NCI-H82 (cell line): ENCODE measurements around the gene TSEN2.
A peak's percentile ranks its signal among the peaks of the same experiment; 100 is the strongest.
"Not testable (repeated sequence)": the region's sequence is repeated elsewhere in the genome, so short reads cannot be mapped to it uniquely, and the experiment has no call there.

ENCODE experiments used
- DNase-seq: peaks from one replicate; lab custom pipeline; 2025; lab: John Stamatoyannopoulos, UW

Gene TSEN2

DNA sequence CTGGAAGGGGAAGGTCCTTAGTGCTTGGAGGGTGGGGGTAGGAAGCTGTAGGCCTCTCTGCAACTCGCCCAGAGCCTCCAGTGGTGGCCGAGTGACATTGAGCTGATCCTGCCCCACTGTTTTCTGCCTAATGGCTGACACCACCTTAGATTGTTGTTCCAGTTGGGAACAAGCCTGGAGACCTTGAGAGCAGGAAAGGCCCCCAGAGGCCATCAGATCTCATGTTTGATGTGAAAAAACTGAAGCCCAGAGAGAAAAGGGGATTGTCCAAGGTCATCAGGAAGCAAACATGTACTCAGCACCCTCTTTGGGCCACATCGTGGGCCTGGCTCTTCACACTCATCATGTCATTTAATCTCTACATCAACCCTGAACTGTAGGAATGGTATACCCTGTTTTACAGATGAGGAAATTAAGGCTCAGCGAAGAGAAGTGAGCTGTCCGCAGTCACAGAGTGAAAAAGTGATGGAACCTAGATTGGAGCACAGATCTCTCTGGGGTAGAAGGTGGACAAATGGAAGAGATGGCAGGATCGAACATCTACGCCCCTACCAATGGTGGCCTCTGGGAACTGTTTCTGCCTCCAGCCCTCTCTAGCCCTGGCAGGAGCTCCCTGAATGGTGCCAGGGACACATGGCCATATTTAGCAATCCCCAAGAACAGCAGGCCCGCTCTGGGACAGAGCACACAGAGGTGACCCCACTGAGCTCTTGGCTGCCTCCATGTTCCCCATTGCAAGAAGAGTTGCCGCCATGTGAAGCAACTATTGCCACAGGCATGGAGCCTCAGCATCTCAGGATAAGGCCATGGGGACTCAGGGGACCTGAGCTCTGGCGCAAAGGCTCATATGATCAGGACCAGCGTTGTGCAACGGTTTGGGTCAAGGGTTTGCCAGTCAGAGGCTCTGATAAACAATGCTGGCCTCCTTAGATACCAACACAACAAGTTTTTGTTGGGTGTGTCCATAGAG, 31.6 kb upstream of the TSEN2 start:
- DNase-seq = no peak

GRCh38 chr3:12454076-12454815, 30.0 kb upstream of the TSEN2 start:
- DNase-seq = peak; percentile 47

GRCh38 chr3:12454816-12455121, 29.5 kb upstream of the TSEN2 start:
- DNase-seq = no peak

GRCh38 chr3:12455740-12456139, 28.5 kb upstream of the TSEN2 start:
- DNase-seq = no peak

DNA sequence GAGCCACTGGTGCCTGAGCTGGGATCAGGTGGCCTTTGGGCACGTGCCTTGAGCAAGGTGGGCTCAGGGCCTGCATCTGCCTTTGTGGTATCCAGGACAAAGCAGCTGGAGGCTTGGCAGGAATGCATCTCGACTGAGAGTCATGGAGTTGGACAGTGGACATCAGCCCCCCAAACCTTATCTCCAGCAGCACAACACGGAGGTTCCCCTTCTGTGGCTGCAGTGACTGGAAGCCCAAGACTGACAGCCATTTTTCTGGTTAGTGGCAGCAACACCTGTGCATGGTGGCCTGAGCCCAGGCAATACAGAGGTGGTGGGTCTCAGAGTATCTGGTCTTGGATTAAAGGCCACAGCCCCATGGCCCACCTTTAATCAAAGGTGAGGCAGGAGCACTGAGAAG, 27.8 kb upstream of the TSEN2 start:
- DNase-seq = no peak

- DNase-seq = not testable (repeated sequence)
These were observed 26.9 kb upstream of the TSEN2 start for GRCh38 chr3:12457380-12457779.

DNA sequence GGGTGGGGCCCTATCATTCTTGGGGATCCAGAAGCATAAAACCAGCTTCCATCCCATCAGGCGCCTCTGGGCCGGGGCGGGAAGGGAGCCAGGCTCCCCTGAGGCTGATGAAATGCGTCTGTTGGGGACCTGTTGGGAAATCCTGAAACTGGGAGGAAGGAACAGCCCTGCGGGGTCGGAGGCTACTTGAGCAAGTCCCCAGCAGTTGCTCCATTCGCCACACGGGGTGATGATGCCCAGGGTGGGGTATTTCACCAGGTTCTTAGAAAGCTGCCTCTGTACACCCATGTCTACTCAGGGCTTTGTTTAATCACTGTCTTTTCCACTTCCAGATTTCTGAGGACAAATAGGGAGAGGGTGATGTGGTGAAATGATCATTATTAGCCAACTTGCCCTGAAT, 25.4 kb upstream of the TSEN2 start:
- DNase-seq = peak; percentile 9

- no peak for DNase-seq
These were observed 24.2 kb upstream of the TSEN2 start for GRCh38 chr3:12460127-12460526.

- no peak for DNase-seq
These were observed 23.1 kb upstream of the TSEN2 start for GRCh38 chr3:12461097-12461649.

GRCh38 chr3:12462159-12462947, 21.9 kb upstream of the TSEN2 start:
- DNase-seq = no peak

DNA sequence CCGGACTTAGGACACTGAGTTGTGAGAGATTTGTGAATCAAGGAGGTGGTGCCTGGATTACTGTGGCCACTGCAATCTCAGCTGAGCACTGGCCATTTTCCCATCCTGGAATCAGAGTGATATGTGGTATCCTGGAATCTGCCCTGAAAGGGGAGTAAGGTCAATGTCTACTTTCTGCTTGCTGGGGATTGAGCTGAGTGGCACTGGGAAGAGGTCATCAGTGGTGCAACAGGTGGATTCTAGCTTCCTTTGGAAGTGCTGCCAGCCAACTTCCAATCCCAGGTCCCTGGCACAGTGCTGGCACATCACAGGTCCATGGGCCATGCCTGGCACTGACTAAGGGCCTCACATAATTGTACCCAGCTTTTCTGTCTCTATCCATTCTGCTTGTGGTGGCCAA, 20.6 kb upstream of the TSEN2 start:
- DNase-seq = no peak

GRCh38 chr3:12464181-12464580, 20.1 kb upstream of the TSEN2 start:
- DNase-seq = no peak

- DNase-seq = no peak
These were observed 19.0 kb upstream of the TSEN2 start for GRCh38 chr3:12465151-12465835.

- peak; percentile 16 for DNase-seq
These were observed 18.4 kb upstream of the TSEN2 start for GRCh38 chr3:12465836-12466225.

- no peak for DNase-seq
These were observed 16.5 kb upstream of the TSEN2 start for GRCh38 chr3:12467746-12468145.

- no peak for DNase-seq
These were observed 16.0 kb upstream of the TSEN2 start for GRCh38 chr3:12468276-12468675.

- DNase-seq = no peak
These were observed 15.5 kb upstream of the TSEN2 start for GRCh38 chr3:12468757-12469156.

GRCh38 chr3:12469222-12469621, 15.1 kb upstream of the TSEN2 start:
- not testable (repeated sequence) for DNase-seq

- no peak for DNase-seq
These were observed 14.2 kb upstream of the TSEN2 start for GRCh38 chr3:12470111-12470510.

DNA sequence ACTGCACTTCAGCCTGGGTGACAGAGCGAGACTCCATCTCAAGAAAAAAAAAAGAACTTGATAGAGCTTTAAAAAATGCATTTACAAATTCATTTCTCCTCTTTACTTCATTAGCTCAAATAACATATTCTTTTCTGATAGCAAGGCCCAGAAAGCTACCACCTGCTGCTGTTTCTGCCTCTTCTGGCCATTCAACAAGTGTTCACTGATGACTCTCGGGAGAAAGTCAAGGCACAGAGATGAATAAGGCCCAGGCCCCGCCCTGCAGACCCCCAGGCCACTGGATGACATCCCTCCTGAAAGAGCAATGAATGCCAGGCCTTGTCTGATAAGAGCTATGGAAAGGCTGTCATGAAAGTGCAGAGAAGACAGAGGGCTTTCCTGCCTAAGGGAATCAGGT, 13.6 kb upstream of the TSEN2 start:
- no peak for DNase-seq

- DNase-seq = no peak
These were observed 13.0 kb upstream of the TSEN2 start for GRCh38 chr3:12471241-12471640.
